GM12872 (cell line): ENCODE data around the gene CLASP1.

Experiments
- CTCF ChIP-seq: IDR thresholded peaks from 3 replicates; pipeline ENCODE4 v1.5.1; 2011; ENCODE audit warnings: low read depth, mild to moderate bottlenecking, low read length, moderate library complexity; ENCODE audit not compliant: insufficient read depth

Gene CLASP1

GRCh38 chr2:121689356-121689755 lies 40.1 kb upstream of the CLASP1 start:
- TF ChIP-seq CTCF: 0 out of 3 replicates have a peak, but pooled peaks have one; percentile 7

DNA sequence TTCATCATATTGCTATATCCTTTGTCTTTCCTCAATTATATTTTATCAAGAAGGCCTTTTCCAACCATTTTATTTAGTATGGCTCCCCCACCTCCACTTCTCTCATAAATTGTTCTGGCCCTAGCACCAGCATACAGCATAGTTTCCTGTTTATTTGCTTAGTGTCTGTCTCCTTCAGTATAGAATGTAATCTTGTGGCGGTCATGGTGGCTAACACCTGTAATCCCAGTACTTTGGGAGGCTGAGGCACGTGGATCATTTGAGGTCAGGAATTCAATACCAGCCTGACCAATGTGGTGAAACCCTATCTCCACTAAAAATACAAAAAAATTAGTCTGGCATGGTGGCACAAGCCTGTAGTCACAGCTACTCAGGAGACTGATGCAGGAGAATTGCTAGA lies 39.6 kb upstream of the CLASP1 start:
- TF ChIP-seq CTCF: no peak

DNA sequence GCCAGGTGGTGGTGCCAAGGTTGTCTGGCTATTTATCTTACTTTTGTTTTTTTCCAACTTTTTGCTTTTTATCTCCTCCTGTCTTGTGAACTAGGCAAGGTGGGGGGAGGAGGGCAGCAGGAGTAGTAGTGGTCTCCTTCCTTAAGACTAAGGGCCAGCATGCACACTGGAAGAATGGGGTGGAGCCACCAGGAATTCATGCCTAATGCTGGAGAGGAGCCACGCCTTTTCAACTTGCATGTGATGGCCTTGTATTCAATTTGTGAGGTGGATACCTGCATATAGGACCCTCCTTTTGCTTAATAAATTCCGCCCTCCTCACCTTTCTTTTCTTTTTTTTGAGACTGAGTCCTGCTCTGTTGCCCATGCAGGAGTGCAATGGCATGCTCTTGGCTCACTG lies 37.6 kb upstream of the CLASP1 start:
- no peak for TF ChIP-seq CTCF

DNA sequence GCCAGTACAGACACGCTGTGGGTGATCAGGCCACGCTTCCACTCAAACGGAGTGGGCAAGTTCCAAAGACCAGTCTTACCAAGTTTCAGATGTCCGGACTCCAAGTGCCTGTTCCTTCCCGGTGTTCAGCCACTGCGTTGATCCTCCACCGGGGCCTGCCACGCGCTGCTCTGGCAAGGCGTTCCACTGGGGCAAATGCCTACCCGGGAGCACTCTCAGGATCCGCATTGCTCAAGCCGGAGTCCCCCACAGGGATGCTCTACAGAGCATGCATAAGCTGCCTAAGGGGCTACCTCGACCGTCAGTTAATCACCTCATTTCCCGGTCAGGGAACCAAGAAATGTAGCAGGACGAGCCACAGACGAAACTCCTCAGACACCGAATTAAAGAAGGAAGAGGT lies 37.0 kb upstream of the CLASP1 start:
- no peak for TF ChIP-seq CTCF

GRCh38 chr2:121682396-121683298 lies 33.4 kb upstream of the CLASP1 start:
- TF ChIP-seq CTCF: no peak

DNA sequence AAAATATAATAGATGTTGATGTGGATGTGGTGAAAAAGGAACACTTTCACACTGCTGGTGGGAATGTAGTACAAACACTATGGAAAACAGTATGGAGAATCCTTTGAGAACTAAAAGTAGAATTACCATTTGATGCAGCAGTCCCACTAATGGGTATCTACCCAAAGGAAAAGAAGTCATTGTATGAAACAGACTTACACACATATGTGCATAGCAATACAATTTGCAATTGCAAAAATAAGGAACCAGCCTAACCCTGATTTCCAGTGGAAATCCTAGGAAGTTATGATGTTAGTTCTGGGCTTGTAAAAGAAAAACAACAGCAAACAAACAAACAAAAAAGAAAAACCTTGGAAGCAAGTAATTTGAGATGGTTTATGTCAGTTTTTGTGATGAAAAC lies 28.6 kb upstream of the CLASP1 start:
- TF ChIP-seq CTCF: no peak

GRCh38 chr2:121670181-121670580 lies 20.9 kb upstream of the CLASP1 start:
- no peak for TF ChIP-seq CTCF
